GM18499 (cell line): ENCODE results near the gene WASF1.
"Not testable (repeated sequence)": the region's sequence is repeated elsewhere in the genome, so short reads cannot be mapped to it uniquely, and the experiment has no call there.

Experiments used
- ATAC-seq: cut with Tn5 transposase; IDR thresholded peaks from one replicate; pipeline ENCODE4 v1.9.1; 2021; ENCODE audit warnings: moderate number of reproducible peaks; ENCODE audit not compliant: insufficient read depth, unreplicated experiment

Gene WASF1

GRCh38 chr6:110095101-110095500 lies 84.4 kb downstream of the WASF1 start:
- no peak for ATAC-seq

GRCh38 chr6:110093981-110094380 lies 85.5 kb downstream of the WASF1 start:
- ATAC-seq: no peak

GRCh38 chr6:110090876-110091275 lies 88.6 kb downstream of the WASF1 start:
- ATAC-seq: no peak

GRCh38 chr6:110089323-110089722 lies 90.1 kb downstream of the WASF1 start:
- ATAC-seq: no peak

- no peak for ATAC-seq
Measured at GRCh38 chr6:110085285-110085684, 94.2 kb downstream of the WASF1 start.

- no peak for ATAC-seq
Measured at GRCh38 chr6:110083875-110084585, 95.4 kb downstream of the WASF1 start.

- ATAC-seq: no peak
Measured at GRCh38 chr6:110075406-110075805, 104.1 kb downstream of the WASF1 start.

- ATAC-seq: not testable (repeated sequence)
Measured at GRCh38 chr6:110073474-110073873, 106.0 kb downstream of the WASF1 start.

- no peak for ATAC-seq
Measured at GRCh38 chr6:110068592-110068967, 110.9 kb downstream of the WASF1 start.

- ATAC-seq: no peak
Measured at GRCh38 chr6:110067837-110068591, 111.5 kb downstream of the WASF1 start.

- no peak for ATAC-seq
Measured at GRCh38 chr6:110064744-110065524, 114.5 kb downstream of the WASF1 start.

GRCh38 chr6:110063594-110064263 lies 115.7 kb downstream of the WASF1 start:
- ATAC-seq: no peak

GRCh38 chr6:110055387-110055735 lies 124.1 kb downstream of the WASF1 start:
- no peak for ATAC-seq

- no peak for ATAC-seq
Measured at GRCh38 chr6:110054664-110055386, 124.6 kb downstream of the WASF1 start.

- ATAC-seq: no peak
Measured at GRCh38 chr6:110053395-110054240, 125.9 kb downstream of the WASF1 start.

- no peak for ATAC-seq
Measured at GRCh38 chr6:110050440-110050813, 129.0 kb downstream of the WASF1 start.
